HepG2 (cell line): ENCODE measurements around the gene SP6. TPM values are rescaled to one million over a fixed set of nuclear protein-coding genes. Genes with fewer than 3 reads are reported as not detected.

Experiments
- AKAP8 ChIP-seq: sonication (generic); formaldehyde crosslinking; IDR thresholded peaks from 2 replicates; pipeline ENCODE4 v1.5.1; 2020; ENCODE audit warnings: mild to moderate bottlenecking, missing genetic modification reagents
- BCL6 ChIP-seq: IDR thresholded peaks from 2 replicates; pipeline ENCODE4 v1.6.1; 2016; ENCODE audit warnings: missing genetic modification reagents, missing compliant biosample characterization
- CBX1 ChIP-seq: IDR thresholded peaks from one replicate; pipeline ENCODE4 v1.6.1; 2016; ENCODE audit warnings: antibody characterized with exemption, low read depth
- CBX5 ChIP-seq: sonication (generic); formaldehyde crosslinking; IDR thresholded peaks from 2 replicates; pipeline ENCODE4 v1.4.0; 2020; ENCODE audit warnings: missing genetic modification reagents, borderline replicate concordance
- FOXK1 ChIP-seq: sonication (generic); formaldehyde crosslinking; IDR thresholded peaks from 2 replicates; pipeline ENCODE4 v1.4.0; 2020; ENCODE audit warnings: low read depth, missing genetic modification reagents, borderline replicate concordance
- GABPB1 ChIP-seq: IDR thresholded peaks from 2 replicates; pipeline ENCODE4 v1.6.1; 2016; ENCODE audit warnings: mild to moderate bottlenecking, missing genetic modification reagents, moderate library complexity, missing compliant biosample characterization
- GATAD2A ChIP-seq: IDR thresholded peaks from 2 replicates; pipeline ENCODE4 v1.6.1; 2016
- JDP2 ChIP-seq: sonication (generic); formaldehyde crosslinking; IDR thresholded peaks from 2 replicates; pipeline ENCODE4 v1.8.1; 2022; ENCODE audit warnings: missing genetic modification reagents, borderline replicate concordance
- KAT8 ChIP-seq: IDR thresholded peaks from 2 replicates; pipeline ENCODE4 v1.6.1; 2016; ENCODE audit warnings: missing genetic modification reagents, missing compliant biosample characterization
- KDM3A ChIP-seq: IDR thresholded peaks from 2 replicates; pipeline ENCODE4 v1.6.1; 2018; ENCODE audit warnings: low read depth, missing compliant biosample characterization
- MAZ ChIP-seq, 2 experiments: sonication (generic) in 1 of 2; formaldehyde crosslinking in 1 of 2; IDR thresholded peaks; 2 replicates each; pipeline versions ENCODE4 v1.5.0 to v1.6.1; 2012 to 2020; ENCODE audit warnings: low read depth in 2 of 2, mild to moderate bottlenecking in 2 of 2, borderline replicate concordance in 1 of 2, improper control_type of control experiment in 1 of 2, low read length in 1 of 2, missing genetic modification reagents in 1 of 2, moderate library complexity in 1 of 2
- NCOA1 ChIP-seq: sonication (generic); formaldehyde crosslinking; IDR thresholded peaks from 2 replicates; pipeline ENCODE4 v1.9.0; 2021; ENCODE audit warnings: missing genetic modification reagents
- PHB2 ChIP-seq: fragments of 450-650 bp; IDR thresholded peaks from 2 replicates; pipeline ENCODE4 v1.6.1; 2018; ENCODE audit not compliant: partially characterized antibody
- PHF20 ChIP-seq: sonication (generic); formaldehyde crosslinking; IDR thresholded peaks from 2 replicates; pipeline ENCODE4 v1.5.0; 2020; ENCODE audit warnings: mild to moderate bottlenecking, missing genetic modification reagents
- RORA ChIP-seq: sonication (generic); formaldehyde crosslinking; IDR thresholded peaks from 2 replicates; pipeline ENCODE4 v1.5.0; 2020; ENCODE audit warnings: mild to moderate bottlenecking, missing genetic modification reagents, moderate library complexity
- ZBTB20 ChIP-seq: sonication (generic); formaldehyde crosslinking; IDR thresholded peaks from 2 replicates; pipeline ENCODE4 v1.8.1; 2023; ENCODE audit warnings: missing genetic modification reagents, low read depth, mild to moderate bottlenecking, borderline replicate concordance
- ZC3H4 ChIP-seq: sonication (generic); formaldehyde crosslinking; IDR thresholded peaks from 2 replicates; pipeline ENCODE4 v1.4.0; 2020; ENCODE audit warnings: missing genetic modification reagents, borderline replicate concordance
- ZNF136 ChIP-seq: sonication (generic); formaldehyde crosslinking; IDR thresholded peaks from 2 replicates; pipeline ENCODE4 v1.8.1; 2022; ENCODE audit warnings: low read depth, mild to moderate bottlenecking, moderate library complexity, missing genetic modification reagents
- ZNF205 ChIP-seq: IDR thresholded peaks from 2 replicates; pipeline ENCODE4 v1.6.1; 2018; ENCODE audit warnings: missing biosample characterization, missing genetic modification reagents
- ZNF232 ChIP-seq: sonication (generic); formaldehyde crosslinking; IDR thresholded peaks from 2 replicates; pipeline ENCODE4 v1.4.0; 2020; ENCODE audit warnings: missing genetic modification reagents, borderline replicate concordance
- ZNF292 ChIP-seq: sonication (generic); formaldehyde crosslinking; IDR thresholded peaks from 2 replicates; pipeline ENCODE4 v1.8.1; 2022; ENCODE audit warnings: mild to moderate bottlenecking, low read depth, missing genetic modification reagents, borderline replicate concordance
- ZNF354B ChIP-seq: sonication (generic); formaldehyde crosslinking; IDR thresholded peaks from 2 replicates; pipeline ENCODE4 v1.8.0; 2022; ENCODE audit warnings: mild to moderate bottlenecking, missing genetic modification reagents
- ZNF382 ChIP-seq: sonication (generic); formaldehyde crosslinking; IDR thresholded peaks from 2 replicates; pipeline ENCODE4 v1.5.0; 2020; ENCODE audit warnings: missing genetic modification reagents, mild to moderate bottlenecking, borderline replicate concordance
- ZNF430 ChIP-seq: sonication (generic); formaldehyde crosslinking; IDR thresholded peaks from 2 replicates; pipeline ENCODE4 v1.9.0; 2021; ENCODE audit warnings: mild to moderate bottlenecking, missing genetic modification reagents
- ZNF792 ChIP-seq: IDR thresholded peaks from 2 replicates; pipeline ENCODE4 v1.6.1; 2016
- polyA plus RNA-seq, 8 experiments: library from polyadenylated mRNA; depleted of rRNA in 3 of 8; stranded (reverse) in 7 of 8; unstranded in 1 of 8; fragments of >200 nt; fragmentation: Illumina TruSeq in 4 of 8; extraction: Trizol in 4 of 8; gene quantifications; 2 replicates each; pipeline versions ENCODE4 v1.2.1 to v1.2.3, GENCODE V29; 2011 to 2016; ENCODE audit warnings: low read depth in 4 of 8, missing spikeins in 1 of 8, mixed read lengths in 1 of 8; ENCODE audit not compliant: insufficient read depth in 1 of 8
- total RNA-seq, 5 experiments: library from RNA; depleted of rRNA; stranded (reverse); fragments of >200 nt; fragmentation: Illumina TruSeq; extraction: Trizol; gene quantifications; 2 replicates each; pipeline ENCODE4 v1.2.3, GENCODE V29; 2016; ENCODE audit warnings: low read depth in 1 of 5
- TF ChIP-seq, protein P1 (sequence below): IDR thresholded peaks from 2 replicates; pipeline ENCODE4 v1.6.1; 2016
- TF ChIP-seq, protein P2 (sequence below): sonication (generic); formaldehyde crosslinking; IDR thresholded peaks from 2 replicates; pipeline ENCODE4 v1.4.0; 2020; ENCODE audit warnings: missing genetic modification reagents
- TF ChIP-seq, protein P3 (sequence below): sonication (generic); formaldehyde crosslinking; conservative IDR thresholded peaks from 2 replicates; pipeline ENCODE4 v1.4.0; 2020; ENCODE audit warnings: missing genetic modification reagents

SP6 gene
- total and polyA plus RNA-seq, 2 of the 13 experiments (the other 11 are each of a cell fraction or from before 2014, with no cell fraction given): 0.07 TPM

DNA sequence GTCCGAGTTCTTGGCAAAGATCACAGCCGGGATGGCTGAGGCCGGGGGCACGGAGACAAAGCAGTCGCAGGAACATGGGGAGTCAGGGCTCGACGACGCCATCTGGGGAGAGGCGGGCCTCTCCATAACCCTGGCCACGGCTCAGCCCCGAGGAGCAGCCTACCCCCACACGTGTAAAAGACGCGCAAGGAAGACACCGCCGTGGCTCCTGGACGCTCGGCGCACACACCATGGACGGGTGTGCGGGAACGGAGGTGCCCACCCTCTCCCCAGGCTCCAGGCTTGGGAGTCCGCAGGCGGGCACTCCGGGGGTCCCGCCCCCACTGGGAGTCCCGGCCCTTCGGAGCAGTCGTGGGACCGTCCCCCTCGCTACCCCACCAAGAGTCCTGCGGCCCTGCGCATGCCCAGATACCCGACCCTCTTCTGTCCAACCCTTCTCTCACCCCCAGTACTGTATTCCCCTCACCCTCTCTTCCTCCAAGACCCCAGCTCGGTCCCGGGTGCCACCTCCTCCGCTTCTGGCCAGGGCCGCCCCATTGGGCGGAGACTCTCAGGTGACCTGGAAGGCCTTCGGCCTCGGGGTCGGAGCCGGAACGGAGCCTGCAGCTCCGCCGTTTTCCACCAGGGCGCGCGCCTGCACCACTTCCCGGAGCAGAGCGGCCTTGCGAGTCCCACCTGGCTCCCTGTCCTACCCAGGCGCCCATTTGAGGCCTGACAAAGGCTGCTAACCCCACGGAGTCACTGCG is 10.0 kb downstream of the SP6 start, which contains the start of gene SCRN2 (continued):
- TF ChIP-seq CBX1 (no peak), ZBTB20 (CRISPR knock-in tag) (peak; percentile 60; the same call in 1 of the 2 replicates), NCOA1 (CRISPR knock-in tag) (peak; percentile 71; the same call in 1 of the 2 replicates), ZNF354B (0 out of 2 replicates have a peak, but pooled peaks have one; percentile 27), ZNF232 (CRISPR knock-in tag) (peak; percentile 29; the same call in 1 of the 2 replicates), ZNF430 (no peak; the same call in 1 of the 2 replicates), ZNF792 (CRISPR knock-in tag) (peak; percentile 57), GATAD2A (CRISPR knock-in tag) (peak; percentile 64; the same call in 1 of the 2 replicates), JDP2 (no peak), ZC3H4 (CRISPR knock-in tag) (no peak), KAT8 (CRISPR knock-in tag) (peak; percentile 78), BCL6 (CRISPR knock-in tag) (no peak), GABPB1 (CRISPR knock-in tag) (peak; percentile 94), KDM3A (CRISPR knock-in tag) (peak; percentile 87), ZNF136 (peak; percentile 92; the same call in 1 of the 2 replicates), MAZ (IDR thresholded peaks at IDR 0.05; ENCODE audit: borderline replicate concordance, low read depth, low read length) (0 out of 2 replicates have a peak, but pooled peaks have one; percentile 34), MAZ (CRISPR knock-in tag; IDR thresholded peaks at IDR 0.05; ENCODE audit: low read depth) (peak; percentile 87), CBX5 (CRISPR knock-in tag) (peak; percentile 30; the same call in 1 of the 2 replicates), FOXK1 (CRISPR knock-in tag) (no peak), ZNF205 (CRISPR knock-in tag) (peak; percentile 66), AKAP8 (CRISPR knock-in tag) (no peak), RORA (CRISPR knock-in tag) (no peak), ZNF292 (CRISPR knock-in tag) (peak; percentile 65; the same call in 1 of the 2 replicates), PHB2 (no peak), PHF20 (CRISPR knock-in tag) (peak; percentile 70), ZNF382 (CRISPR knock-in tag) (no peak)
- TF ChIP-seq, protein P1, sequence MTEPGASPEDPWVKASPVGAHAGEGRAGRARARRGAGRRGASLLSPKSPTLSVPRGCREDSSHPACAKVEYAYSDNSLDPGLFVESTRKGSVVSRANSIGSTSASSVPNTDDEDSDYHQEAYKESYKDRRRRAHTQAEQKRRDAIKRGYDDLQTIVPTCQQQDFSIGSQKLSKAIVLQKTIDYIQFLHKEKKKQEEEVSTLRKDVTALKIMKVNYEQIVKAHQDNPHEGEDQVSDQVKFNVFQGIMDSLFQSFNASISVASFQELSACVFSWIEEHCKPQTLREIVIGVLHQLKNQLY (CRISPR knock-in tag): no peak; the same call in 1 of the 2 replicates
- TF ChIP-seq, protein P2, sequence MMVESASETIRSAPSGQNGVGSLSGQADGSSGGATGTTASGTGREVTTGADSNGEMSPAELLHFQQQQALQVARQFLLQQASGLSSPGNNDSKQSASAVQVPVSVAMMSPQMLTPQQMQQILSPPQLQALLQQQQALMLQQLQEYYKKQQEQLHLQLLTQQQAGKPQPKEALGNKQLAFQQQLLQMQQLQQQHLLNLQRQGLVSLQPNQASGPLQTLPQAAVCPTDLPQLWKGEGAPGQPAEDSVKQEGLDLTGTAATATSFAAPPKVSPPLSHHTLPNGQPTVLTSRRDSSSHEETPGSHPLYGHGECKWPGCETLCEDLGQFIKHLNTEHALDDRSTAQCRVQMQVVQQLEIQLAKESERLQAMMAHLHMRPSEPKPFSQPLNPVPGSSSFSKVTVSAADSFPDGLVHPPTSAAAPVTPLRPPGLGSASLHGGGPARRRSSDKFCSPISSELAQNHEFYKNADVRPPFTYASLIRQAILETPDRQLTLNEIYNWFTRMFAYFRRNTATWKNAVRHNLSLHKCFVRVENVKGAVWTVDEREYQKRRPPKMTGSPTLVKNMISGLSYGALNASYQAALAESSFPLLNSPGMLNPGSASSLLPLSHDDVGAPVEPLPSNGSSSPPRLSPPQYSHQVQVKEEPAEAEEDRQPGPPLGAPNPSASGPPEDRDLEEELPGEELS: no peak
- TF ChIP-seq, protein P3, sequence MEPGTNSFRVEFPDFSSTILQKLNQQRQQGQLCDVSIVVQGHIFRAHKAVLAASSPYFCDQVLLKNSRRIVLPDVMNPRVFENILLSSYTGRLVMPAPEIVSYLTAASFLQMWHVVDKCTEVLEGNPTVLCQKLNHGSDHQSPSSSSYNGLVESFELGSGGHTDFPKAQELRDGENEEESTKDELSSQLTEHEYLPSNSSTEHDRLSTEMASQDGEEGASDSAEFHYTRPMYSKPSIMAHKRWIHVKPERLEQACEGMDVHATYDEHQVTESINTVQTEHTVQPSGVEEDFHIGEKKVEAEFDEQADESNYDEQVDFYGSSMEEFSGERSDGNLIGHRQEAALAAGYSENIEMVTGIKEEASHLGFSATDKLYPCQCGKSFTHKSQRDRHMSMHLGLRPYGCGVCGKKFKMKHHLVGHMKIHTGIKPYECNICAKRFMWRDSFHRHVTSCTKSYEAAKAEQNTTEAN: peak; percentile 82
